Suppressor macrophage (primary cell): ENCODE results near the gene SLTM.
"Not testable (repeated sequence)": the region's sequence is repeated elsewhere in the genome, so short reads cannot be mapped to it uniquely, and the experiment has no call there.

ENCODE experiments used
- DNase-seq, 4 experiments: peaks; one replicate each; pipeline ENCODE4 v3.0.0-alpha.2; 2020 to 2022

SLTM gene

DNA sequence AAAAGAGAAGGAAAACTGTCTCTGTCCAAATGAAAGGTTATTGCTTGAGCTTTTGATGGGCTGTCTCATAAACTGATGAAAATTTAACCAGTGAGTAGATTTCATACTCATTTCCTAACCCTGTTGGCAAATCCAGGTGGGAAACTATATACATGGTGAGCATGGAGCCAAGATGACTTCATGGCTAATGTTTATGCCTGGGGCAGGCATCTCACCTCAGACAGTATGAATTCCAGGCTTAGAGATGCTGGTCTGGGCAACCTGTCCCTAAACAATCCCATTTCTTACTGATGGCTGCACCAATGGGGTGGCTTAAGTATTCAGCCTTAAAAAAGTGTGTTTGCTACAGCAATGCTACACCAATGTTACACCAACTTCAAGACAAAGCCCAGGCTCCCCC lies 58.1 kb downstream of the SLTM start:
- no peak for DNase-seq

DNA sequence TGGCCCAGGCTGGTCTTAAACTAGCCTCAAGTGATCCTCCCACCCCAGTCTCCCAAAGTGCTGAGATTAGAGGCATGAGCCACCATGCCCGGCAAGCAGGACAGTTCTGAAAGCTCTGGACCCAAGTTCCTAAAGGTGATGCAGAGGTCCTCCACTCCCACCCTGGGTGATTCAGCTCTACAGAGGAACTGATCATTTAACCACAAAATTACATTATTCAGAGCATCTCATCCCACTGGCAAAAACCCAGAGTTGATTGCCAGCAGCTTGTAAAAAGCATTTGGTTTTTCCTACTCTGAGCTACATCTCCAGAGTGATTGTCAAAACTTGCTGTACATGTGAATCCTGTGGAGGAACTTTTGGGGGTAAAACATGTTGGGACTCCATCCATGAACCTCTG lies 60.2 kb downstream of the SLTM start:
- peak; percentile 16 to 59 (median 26) for DNase-seq

DNA sequence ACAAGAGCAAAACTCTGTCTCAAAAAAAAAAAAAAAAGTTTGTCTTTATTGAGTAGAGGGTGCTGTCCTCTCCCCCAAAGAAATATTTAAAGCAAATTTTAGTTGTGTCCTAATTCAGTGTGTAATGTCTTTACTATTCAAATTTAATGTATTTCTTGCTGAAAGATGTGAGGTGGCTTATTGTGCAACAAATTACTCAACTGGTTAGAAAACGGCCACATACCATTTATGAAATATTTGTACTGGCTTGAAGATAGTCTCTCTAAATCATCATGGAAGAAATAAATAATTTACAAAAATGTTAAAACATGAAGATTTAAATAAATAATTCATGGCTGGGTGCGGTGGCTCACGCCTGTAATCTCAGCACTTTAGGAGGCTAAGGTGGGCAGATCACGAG lies 63.0 kb downstream of the SLTM start:
- peak in 2 of 4 experiments; percentile 27 to 31 for DNase-seq

DNA sequence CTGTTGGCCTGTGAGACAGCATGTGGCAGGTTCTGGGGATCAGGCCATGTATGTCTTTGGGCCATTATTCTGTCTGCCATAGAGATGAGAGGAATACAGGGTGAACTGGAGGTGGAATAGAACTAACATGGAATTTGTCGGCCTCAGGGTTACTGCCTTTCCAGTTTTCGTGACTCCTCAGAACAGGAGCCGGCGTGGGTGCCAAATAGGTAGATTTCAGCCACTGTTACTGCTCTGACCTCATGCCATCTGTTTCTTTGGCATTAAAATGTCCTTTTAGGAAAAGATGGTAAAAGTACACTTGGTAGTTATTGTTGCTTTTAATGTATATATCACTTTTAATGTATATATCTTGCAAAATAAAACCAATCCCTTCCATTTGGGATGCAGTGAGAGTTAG lies 65.6 kb downstream of the SLTM start:
- no peak for DNase-seq

DNA sequence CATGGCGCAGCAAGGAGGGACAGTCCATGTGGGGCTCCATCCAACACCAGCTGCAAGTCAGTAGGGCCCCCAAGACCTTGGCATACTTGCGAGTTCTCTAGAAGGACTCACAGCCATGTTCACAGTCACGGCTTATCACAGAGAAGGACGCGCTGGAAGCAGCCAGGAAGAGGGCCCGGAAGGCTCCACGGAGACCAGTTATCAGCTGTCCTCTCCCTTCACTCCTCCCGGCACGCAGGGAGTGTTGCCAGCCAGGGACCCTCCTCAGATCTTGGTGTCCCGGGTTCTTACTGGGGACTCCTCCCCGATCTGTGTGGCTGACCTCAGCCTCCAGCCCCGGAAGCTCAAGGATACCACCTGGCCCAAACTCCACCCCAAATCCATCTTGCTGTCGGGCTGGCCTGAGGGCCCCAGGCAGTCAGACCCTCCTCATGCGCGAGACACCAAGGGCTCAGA lies 68.0 kb downstream of the SLTM start:
- DNase-seq: no peak

DNA sequence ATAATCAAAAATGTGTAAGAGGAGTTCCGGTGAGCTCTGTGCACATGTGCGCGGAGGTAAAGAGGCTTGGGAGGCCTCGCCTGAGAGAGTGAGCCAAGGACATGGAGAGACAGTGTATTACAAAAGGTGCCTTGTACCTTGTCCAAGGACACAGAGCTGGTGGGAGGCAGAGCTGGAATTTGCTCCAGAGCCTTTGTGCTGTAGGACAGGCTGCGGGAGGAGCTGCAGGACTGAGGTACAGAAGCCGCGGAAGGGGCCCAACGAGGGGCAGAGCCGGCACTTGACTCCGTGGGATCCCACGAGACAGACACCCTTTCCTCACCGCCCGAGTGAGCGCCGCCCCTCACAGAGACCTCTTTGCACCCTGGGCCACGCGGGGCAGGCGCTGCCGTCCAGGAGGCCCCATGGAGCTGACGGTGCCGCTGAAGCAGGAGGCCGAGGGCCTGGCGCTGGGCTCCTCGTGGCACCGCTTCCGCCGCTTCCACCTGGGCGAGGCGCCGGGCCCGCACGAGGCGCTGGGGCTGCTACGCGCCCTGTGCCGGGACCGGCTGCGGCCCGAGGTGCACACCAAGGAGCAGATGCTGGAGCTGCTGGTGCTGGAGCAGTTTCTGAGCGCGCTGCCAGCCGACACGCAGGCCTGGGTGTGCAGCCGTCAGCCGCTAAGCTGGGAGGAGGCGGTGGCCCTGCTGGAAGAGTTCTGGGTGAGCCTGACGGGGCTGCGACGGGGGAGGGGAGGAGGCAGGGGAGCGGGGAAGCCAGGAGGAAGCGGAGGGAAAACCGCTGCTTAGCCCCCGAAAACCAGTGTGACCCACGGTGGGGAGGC lies 68.7 kb downstream of the SLTM start:
- peak in 3 of 4 experiments; percentile 9 to 18 (median 10) for DNase-seq

DNA sequence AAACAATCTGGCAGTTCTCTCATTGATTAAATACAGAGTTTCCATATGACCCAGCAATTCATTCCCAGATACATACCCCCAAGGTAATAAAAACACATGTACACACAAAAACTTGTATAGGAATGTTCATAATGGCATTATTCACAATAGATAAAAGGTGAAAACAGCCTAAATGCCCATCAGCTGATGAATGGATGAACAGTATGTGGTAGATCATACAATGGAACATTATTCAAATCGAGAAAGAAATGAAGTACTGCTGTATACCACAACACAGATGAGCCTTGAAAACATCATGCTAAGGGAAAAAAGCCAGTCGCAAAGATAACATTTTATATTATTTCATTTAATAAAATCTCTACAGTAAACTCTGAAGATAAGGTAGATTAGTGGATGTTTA lies 71.2 kb downstream of the SLTM start:
- DNase-seq: no peak

DNA sequence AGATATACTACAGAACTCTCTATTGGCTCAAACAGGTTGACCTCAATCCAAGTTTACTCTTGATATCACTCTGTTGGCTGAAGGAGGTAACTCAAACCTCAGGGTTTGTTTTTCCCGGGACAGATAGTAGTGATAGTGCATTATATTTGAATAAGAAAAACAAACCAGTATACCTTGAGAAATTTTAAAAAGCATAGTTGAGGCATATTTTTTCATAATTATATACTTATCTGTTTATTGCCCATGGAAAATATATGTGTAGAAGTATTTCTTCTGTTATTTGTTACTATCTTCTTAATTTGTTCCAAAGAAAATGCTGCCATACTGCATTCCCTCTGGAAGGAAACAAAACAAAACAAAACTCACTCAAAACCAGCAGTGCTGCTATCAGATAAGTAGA lies 76.9 kb downstream of the SLTM start:
- not testable (repeated sequence) for DNase-seq

DNA sequence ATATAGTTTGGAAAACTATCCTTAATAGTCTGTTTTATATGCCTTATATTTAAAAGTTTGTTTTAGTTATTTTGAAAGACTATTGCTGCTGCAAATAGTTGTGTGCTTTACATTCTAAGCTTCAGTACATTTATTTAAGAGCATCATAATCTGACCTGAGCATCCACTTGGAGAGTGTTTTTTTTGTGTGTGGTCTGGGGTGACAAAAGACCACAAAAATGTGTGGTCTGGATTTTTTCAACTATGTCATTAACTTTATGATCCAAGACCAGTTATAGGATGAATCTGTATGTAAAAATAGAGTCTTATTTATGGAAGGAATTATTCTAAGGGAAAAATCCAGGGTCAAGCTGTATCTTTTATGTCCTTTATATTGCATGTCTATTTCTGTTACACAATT lies 77.4 kb downstream of the SLTM start:
- DNase-seq: no peak

DNA sequence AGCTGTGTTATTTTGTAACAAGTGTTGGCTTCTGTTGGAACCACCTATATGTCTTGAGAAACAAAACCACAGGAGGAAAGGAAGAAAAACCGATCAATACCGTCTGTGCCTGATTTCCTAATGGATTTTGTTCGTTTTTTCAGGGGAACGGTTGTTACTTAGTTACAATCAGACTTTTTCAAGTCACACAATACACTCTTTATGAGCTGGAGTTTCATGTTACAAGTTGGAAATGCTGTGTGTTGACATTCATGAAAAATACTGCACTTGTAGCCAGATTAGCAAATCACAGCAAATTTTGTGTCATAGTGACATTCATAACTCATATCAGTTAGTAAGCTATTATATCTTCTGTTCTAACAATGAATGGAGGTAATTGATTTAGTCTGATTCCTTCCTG lies 78.9 kb downstream of the SLTM start:
- DNase-seq: no peak

DNA sequence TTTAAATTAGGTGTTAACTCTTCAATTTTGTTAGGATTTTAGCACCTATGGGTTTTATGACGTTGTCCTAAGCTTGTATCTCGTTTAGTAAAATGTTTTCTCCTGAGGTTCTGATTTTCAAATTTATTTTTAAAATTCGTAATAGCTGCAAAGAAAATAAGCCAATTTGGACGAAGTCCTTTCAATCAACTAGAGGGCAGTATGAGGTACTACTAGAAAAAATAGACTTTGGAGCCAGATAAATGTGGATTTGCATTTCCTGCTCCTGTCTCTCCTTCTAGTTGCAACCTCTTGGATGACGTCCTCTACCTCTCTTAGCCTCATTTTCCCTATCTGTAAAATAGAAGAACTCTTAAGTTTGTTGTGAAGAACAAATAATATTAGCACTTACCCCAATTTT lies 81.1 kb downstream of the SLTM start:
- no peak for DNase-seq

DNA sequence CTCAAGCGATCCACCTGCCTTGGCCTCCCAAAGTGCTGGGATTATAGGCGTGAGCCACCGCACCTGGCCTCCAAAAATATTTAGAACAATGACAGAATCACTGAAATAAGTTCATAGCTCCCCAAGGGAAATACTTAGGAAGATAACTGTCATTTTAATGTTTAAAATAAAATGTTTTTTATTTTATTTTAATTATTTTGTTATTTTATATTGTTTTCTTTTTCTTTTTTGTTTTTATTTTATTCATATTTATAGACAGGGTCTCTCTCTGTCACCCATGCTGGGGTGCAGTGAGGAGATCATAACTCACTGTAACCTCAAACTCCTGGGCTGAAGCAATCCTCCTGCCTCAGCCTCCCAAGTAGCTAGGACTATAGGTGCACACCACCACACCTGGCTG lies 82.3 kb downstream of the SLTM start:
- not testable (repeated sequence) for DNase-seq

DNA sequence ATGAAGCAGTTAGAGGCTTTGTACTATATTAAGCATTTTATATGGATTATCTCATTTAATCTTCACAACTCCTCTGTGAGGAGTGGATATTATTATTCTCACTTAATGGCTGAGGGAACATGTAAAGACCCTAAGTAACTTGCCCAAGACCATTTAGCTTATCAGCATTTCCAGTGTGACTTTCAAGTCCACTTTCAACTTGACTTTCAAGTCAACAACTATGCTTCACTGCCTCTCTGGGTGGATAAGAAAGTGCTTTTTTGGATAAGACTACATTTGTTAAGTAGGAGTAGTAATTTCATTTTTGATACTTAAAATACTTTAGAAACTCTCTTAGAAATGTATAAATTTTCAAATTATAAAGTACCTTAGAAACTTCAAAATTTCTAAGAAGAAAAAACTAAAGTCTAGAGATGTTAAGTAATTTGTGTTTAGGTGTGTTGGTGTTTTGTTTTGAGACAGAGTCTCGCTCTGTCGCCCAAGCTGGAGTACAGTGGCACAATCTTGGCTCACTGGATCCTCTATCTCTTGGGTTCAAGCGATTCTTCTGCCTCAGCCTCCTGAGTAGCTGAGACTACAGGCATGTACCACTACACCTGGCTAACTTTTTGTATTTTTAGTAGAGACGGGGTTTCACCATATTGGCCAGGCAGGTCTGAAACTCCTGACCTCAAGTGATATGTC lies 90.6 kb downstream of the SLTM start:
- DNase-seq: no peak

DNA sequence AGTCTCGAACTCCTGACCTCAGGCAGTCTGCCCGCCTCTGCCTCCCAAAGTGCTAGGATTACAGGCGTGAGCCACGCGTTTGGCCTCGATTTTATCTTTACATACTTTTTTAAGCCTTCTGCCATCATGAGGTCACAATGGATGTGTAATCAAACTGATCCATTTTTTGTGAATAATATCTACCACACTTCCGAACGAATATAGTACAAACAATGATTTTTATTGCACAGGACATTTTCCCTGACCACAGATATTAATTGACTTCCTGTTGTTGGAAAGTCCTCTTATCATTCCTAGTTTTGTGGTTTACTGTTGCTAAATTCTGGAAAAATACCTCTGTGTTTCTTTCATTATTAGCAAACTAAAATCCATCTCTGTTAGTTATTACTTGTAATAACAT lies 93.4 kb downstream of the SLTM start:
- no peak for DNase-seq

DNA sequence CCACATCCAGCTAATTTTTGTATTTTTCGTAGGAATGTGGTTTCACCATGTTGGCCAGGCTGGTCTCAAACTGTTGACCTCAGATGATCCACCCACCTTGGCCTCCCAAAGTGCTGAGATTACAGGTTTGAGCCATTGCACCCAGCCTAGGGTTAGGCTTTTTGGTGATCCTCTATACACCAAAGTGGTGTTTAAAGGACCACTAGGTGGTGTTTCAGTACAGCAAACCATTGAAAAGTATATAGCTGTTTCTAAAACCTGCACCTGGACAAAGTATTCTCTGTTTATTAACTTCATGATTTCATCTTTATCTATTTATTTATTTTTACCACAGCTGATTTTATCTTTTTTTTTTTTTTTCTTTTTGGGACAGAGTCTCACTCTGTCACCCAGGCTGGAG lies 94.0 kb downstream of the SLTM start:
- DNase-seq: no peak

DNA sequence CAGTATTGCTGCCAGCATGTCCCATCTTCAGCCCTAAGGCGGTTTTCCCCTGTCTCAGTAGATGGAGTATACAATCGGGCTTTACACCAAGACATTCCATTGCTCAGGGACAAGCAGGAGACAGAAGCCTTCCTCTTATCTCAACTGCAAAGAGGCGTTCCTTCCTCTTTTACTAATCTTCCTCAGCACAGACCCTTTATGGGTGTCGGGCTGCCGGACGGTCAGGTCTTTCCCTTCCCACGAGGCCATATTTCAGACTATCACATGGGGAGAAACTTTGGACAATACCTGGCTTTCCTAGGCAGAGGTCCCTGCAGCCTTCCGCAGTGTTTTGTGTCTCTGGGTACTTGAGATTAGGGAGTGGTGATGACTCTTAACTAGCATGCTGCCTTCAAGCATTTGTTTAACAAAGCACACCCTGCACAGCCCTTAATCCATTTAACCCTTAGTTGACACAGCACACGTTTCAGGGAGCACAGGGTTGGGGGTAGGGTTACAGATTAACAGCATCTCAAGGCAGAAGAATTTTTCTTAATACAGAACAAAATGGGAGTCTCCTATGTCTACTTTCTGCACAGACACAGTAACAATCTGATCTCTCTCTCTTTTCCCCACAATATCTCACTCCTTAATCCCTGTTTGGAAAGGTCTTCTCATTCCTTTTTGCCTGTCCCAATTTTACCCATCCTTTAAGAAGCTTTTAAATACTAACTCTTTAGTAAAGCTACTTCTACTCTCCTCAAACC lies 99.6 kb downstream of the SLTM start:
- peak in 2 of 4 experiments; percentile 6 to 10 for DNase-seq

DNA sequence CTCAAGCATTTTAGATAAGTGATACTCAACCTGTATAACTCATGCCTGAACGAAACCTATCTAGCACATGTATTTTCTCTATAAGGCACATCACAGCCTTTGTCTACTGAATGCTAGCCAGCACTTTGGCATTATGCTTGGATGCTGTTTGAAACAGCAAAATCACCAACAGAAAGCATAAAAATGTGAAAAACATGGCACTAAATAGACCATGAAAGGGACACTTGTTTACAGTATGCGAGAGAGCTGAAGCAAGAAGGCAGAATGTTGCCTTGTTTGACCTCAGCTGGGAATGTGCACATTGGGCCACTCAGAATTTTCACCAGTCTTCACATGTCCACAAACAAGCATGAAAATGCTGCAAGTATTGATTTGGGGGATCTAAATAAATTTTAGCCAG lies 102.9 kb downstream of the SLTM start:
- DNase-seq: no peak
